Body of pancreas (tissue), 4 donors: Measurements from ENCODE around the gene ZNF581. TPM values are rescaled to one million over a fixed set of nuclear protein-coding genes. Genes with fewer than 3 reads are reported as not detected.

ENCODE experiments used
- ATAC-seq: fragments of 150-250 bp; one replicate; pipeline ENCODE4 v1.9.1; 2016
- DNase-seq, 4 donors: peaks; one replicate each; pipeline ENCODE4 v3.0.0-alpha.2; 2019
- H3K27ac ChIP-seq, 4 donors: fragments of 200-600 bp; sonication (generic); 1 replicate in 3 of 4; 2 replicates in 1 of 4; pipeline versions ENCODE4 v1.5.1 to v1.6.1; 2016 to 2019; ENCODE audit warnings: mild to moderate bottlenecking in 1 of 4, mixed read lengths in 1 of 4, moderate library complexity in 1 of 4
- H3K27me3 ChIP-seq, 2 donors: fragments of 200-600 bp; sonication (generic); one replicate each; pipeline ENCODE4 v1.6.0; 2016; ENCODE audit warnings: mild to moderate bottlenecking in 1 of 2
- H3K36me3 ChIP-seq, 2 donors: fragments of 200-600 bp; sonication (generic); replicated peaks in 1 of 2; 2 replicates each; pipeline ENCODE4 v1.5.1; 2016; ENCODE audit warnings: low read depth in 2 of 2; ENCODE audit not compliant: insufficient read depth in 1 of 2
- H3K4me1 ChIP-seq: fragments of 200-600 bp; sonication (generic); one replicate; pipeline ENCODE4 v1.6.0; 2016
- H3K4me3 ChIP-seq, 2 donors: fragments of 200-600 bp; sonication (generic); 1 replicate in 1 of 2; 2 replicates in 1 of 2; pipeline ENCODE4 v1.5.1; 2016 to 2019
- H3K9me3 ChIP-seq, 3 donors: fragments of 200-600 bp; sonication (generic); 1 replicate in 2 of 3; 2 replicates in 1 of 3; pipeline ENCODE4 v1.5.1; 2016
- CTCF ChIP-seq, 7 experiments: fragments of 450-650 bp in 4 of 7; fragments of 200-600 bp in 3 of 7; sonication (generic) in 3 of 7; IDR thresholded peaks; one replicate each; pipeline ENCODE4 v1.5.1; 2016 to 2019; ENCODE audit warnings: antibody characterized with exemption in 7 of 7
- POLR2A ChIP-seq, 3 donors: fragments of 450-650 bp; IDR thresholded peaks; one replicate each; pipeline ENCODE4 v1.6.1; 2016; ENCODE audit warnings: antibody characterized with exemption in 3 of 3, mild to moderate bottlenecking in 2 of 3
- WGBS, 2 donors: methylation state at CpG; one replicate each; pipeline ENCODE4 v1.1.5; 2017; 5-methylcytosine and 5-hydroxymethylcytosine counted together
- intact Hi-C: fragments of 100-400 bp; cut with DNase I; formaldehyde crosslinking; loops from one replicate; pipeline ENCODE4 v1.15.1; 2023
- total RNA-seq, 2 donors: library from RNA; depleted of rRNA; stranded (reverse); fragments of >200 nt; gene quantifications; one replicate each; pipeline ENCODE4 v1.1.0, GENCODE V29; 2016

Gene ZNF581
- total RNA-seq, 2 donors from 2014 or later, result 16.8 to 20.2 TPM

- WGBS, 2 donors, result 52 to 68% methylated on average over 9 of the region's 9 CpGs
- TF ChIP-seq CTCF (IDR thresholded peaks at IDR 0.05), result no peak
- no peak for TF ChIP-seq POLR2A (IDR thresholded peaks at IDR 0.05)
- Histone ChIP-seq H3K4me3 (no peak overlapping the region), H3K9me3 (no peaks in the 10 kb centered on the region), H3K4me1 (peaks cover 32% of the 10 kb centered on the region), H3K36me3 (no peaks in the 10 kb centered on the region), H3K27me3 (no peaks in the 10 kb centered on the region), H3K27ac (no peak overlapping the region)
- ATAC-seq (no peak), DNase-seq (no peak)
- intact Hi-C loops, result no loop called here
Measured at GRCh38 chr19:55606817-55607216, 36.6 kb upstream of the ZNF581 start.

GRCh38 chr19:55609326-55609725 lies 34.1 kb upstream of the ZNF581 start:
- 75 to 89% methylated on average over 5 of the region's 5 CpGs for whole genome bisulfite sequencing, 2 donors
- no peak overlapping the region for H3K4me3 ChIP-seq
- no peak for ATAC-seq
- TF ChIP-seq CTCF (IDR thresholded peaks at IDR 0.05) (no peak), POLR2A (IDR thresholded peaks at IDR 0.05) (no peak)
- no peak overlapping the region for H3K27ac ChIP-seq
- no peak for DNase-seq
- no peaks in the 10 kb centered on the region for H3K27me3 ChIP-seq
- no peaks in the 10 kb centered on the region for H3K36me3 ChIP-seq
- H3K9me3 ChIP-seq, result no peaks in the 10 kb centered on the region
- intact Hi-C loops, result no loop called here
- H3K4me1 ChIP-seq, result peaks cover 31% of the 10 kb centered on the region

- no peak overlapping the region for H3K27ac ChIP-seq
- 63 to 65% methylated on average over 12 to 15 of the region's 15 CpGs for WGBS, 2 donors
- H3K9me3 ChIP-seq, result no peaks in the 10 kb centered on the region
- DNase-seq (no peak), ATAC-seq (no peak)
- intact Hi-C loops, result loop anchor here (5.0 to 10.0 kb wide), 2 partner anchors 94 to 487 kb away; no protein-coding TSS in a partner anchor
- peaks cover 0 to 2% of the 10 kb centered on the region in 2 donors for H3K36me3 ChIP-seq
- H3K4me1 ChIP-seq, result peaks cover 21% of the 10 kb centered on the region
- no peaks in the 10 kb centered on the region for H3K27me3 ChIP-seq
- TF ChIP-seq CTCF (IDR thresholded peaks at IDR 0.05) (no peak), POLR2A (IDR thresholded peaks at IDR 0.05) (no peak)
- no peak overlapping the region for H3K4me3 ChIP-seq
Measured at GRCh38 chr19:55611300-55611982, 32.0 kb upstream of the ZNF581 start.

- 73 to 76% methylated on average over 3 of the region's 3 CpGs for WGBS, 2 donors
- peaks cover 0 to 2% of the 10 kb centered on the region in 2 donors for H3K36me3 ChIP-seq
- DNase-seq, result no peak
- H3K9me3 ChIP-seq, result no peaks in the 10 kb centered on the region
- no peak for ATAC-seq
- no peaks in the 10 kb centered on the region for H3K27me3 ChIP-seq
- intact Hi-C loops, result loop anchor here (5.0 to 10.0 kb wide), 2 partner anchors 95 to 487 kb away; no protein-coding TSS in a partner anchor
- peaks cover 15% of the 10 kb centered on the region for H3K4me1 ChIP-seq
- no peak for TF ChIP-seq POLR2A (IDR thresholded peaks at IDR 0.05)
- TF ChIP-seq CTCF (IDR thresholded peaks at IDR 0.05), result no peak
- H3K4me3 ChIP-seq, result no peak overlapping the region
- H3K27ac ChIP-seq, result no peak overlapping the region
Measured at GRCh38 chr19:55611983-55612645, 31.3 kb upstream of the ZNF581 start.
